Peyer's patch (tissue), 4 donors: ENCODE data around the gene FAM83F.

Source experiments
- CTCF ChIP-seq, 6 experiments: fragments of 450-650 bp in 4 of 6; fragments of 200-600 bp in 2 of 6; sonication (generic) in 1 of 6; IDR thresholded peaks; one replicate each; pipeline ENCODE4 v1.5.1; 2017 to 2019; ENCODE audit warnings: antibody characterized with exemption in 6 of 6, mild to moderate bottlenecking in 3 of 6, moderate library complexity in 1 of 6
- POLR2A ChIP-seq, 2 donors: fragments of 450-650 bp; IDR thresholded peaks; one replicate each; pipeline ENCODE4 v1.5.1; 2017; ENCODE audit warnings: antibody characterized with exemption in 2 of 2, mild to moderate bottlenecking in 2 of 2, moderate library complexity in 2 of 2

GRCh38 chr22:40065981-40066380 is 71.2 kb downstream of the FAM83F start:
- TF ChIP-seq CTCF (IDR thresholded peaks at IDR 0.05) (no peak), POLR2A (IDR thresholded peaks at IDR 0.05) (no peak)
